Measurements from ENCODE around the gene OR5AU1. TPM values are rescaled to one million over a fixed set of nuclear protein-coding genes. Genes with fewer than 3 reads are reported as not detected.
"Not testable (repeated sequence)": the region's sequence is repeated elsewhere in the genome, so short reads cannot be mapped to it uniquely, and the experiment has no call there.

Gene OR5AU1
- total RNA-seq, 1 donor from 2014 or later: not detected

DNA sequence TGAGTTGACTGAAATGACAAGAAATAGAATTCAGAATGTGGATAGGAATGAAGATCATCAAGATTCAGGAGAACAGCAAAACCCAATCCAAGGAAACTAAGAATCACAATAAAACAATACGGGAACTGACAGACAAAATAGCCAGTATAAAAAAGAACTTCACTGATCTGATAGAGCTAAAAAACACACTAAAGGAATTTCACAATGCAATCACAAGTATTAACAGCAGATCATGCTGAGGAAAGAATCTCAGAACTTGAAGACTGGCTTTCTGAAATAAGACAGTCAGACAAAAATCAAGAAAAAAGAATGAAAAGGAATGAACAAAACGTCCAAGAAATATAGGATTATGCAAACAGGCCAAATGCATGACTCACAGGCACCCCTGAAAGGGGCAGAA lies 15.3 kb upstream of the OR5AU1 start:
- DNase-seq: no peak
- TF ChIP-seq, protein P1, sequence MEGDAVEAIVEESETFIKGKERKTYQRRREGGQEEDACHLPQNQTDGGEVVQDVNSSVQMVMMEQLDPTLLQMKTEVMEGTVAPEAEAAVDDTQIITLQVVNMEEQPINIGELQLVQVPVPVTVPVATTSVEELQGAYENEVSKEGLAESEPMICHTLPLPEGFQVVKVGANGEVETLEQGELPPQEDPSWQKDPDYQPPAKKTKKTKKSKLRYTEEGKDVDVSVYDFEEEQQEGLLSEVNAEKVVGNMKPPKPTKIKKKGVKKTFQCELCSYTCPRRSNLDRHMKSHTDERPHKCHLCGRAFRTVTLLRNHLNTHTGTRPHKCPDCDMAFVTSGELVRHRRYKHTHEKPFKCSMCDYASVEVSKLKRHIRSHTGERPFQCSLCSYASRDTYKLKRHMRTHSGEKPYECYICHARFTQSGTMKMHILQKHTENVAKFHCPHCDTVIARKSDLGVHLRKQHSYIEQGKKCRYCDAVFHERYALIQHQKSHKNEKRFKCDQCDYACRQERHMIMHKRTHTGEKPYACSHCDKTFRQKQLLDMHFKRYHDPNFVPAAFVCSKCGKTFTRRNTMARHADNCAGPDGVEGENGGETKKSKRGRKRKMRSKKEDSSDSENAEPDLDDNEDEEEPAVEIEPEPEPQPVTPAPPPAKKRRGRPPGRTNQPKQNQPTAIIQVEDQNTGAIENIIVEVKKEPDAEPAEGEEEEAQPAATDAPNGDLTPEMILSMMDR (IDR thresholded peaks at IDR 0.05; ENCODE audit: partially characterized antibody, unreplicated experiment): no peak
- H3K4me1 Mint-ChIP-seq (ENCODE audit: low read depth, unreplicated experiment): no peaks in the 10 kb centered on the region
- H3K36me3 Mint-ChIP-seq (ENCODE audit: unreplicated experiment): peaks cover 20% of the 10 kb centered on the region
- no peak overlapping the region for H3K4me3 Mint-ChIP-seq (ENCODE audit: unreplicated experiment)
- H3K9me3 Mint-ChIP-seq (ENCODE audit: unreplicated experiment): peaks cover 8% of the 10 kb centered on the region
- H3K27ac Mint-ChIP-seq (ENCODE audit: unreplicated experiment): no peak overlapping the region
- H3K27me3 Mint-ChIP-seq (ENCODE audit: unreplicated experiment): peaks cover 2% of the 10 kb centered on the region

DNA sequence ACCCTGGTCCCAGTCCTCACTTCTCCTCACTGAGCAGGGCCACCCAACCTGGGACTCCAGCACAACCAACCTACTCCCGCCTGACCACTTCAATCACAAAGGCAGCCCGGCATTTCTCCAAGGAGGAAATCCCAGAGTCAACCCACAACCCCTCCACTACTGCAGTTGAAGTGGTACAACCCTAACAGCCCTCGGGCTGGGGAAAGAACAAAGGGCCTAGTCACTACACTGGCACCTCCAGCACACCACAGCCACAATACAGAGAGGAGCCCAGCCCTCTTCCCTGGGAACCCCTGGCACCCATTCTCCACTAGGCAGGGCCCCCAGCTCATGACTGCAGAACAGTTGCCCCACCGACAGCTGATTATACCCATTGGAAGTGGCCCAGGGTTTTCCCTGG lies 13.7 kb upstream of the OR5AU1 start:
- TF ChIP-seq, protein P1 (IDR thresholded peaks at IDR 0.05; ENCODE audit: partially characterized antibody, unreplicated experiment): no peak
- Mint-ChIP-seq H3K4me3 (ENCODE audit: unreplicated experiment) (no peak overlapping the region), H3K27ac (ENCODE audit: unreplicated experiment) (no peak overlapping the region), H3K36me3 (ENCODE audit: unreplicated experiment) (peaks cover 20% of the 10 kb centered on the region), H3K27me3 (ENCODE audit: unreplicated experiment) (peaks cover 2% of the 10 kb centered on the region), H3K4me1 (ENCODE audit: low read depth, unreplicated experiment) (no peaks in the 10 kb centered on the region), H3K9me3 (ENCODE audit: unreplicated experiment) (peaks cover 8% of the 10 kb centered on the region)
- no peak for DNase-seq

DNA sequence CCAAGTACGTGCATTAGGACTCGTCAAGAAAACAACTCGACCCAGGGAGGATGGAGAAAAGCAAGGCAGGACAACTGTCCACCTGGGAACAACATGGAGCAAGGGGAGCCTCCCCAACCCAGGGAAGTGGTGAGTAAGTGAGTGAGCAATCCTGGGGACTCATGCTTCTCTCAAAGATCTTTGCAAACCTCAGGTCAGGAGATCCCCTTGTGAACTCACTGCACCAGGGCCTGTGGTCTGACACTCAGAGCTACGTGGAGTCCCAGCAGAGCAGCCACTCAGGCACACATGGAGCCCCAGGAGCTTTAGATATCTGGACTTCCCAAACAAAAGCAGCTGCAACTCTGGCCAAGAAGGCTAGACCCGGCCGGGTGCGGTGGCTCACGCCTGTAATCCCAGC lies 12.2 kb upstream of the OR5AU1 start:
- no peak for DNase-seq
- H3K36me3 Mint-ChIP-seq (ENCODE audit: unreplicated experiment): peaks cover 17% of the 10 kb centered on the region
- no peaks in the 10 kb centered on the region for H3K27me3 Mint-ChIP-seq (ENCODE audit: unreplicated experiment)
- H3K4me3 Mint-ChIP-seq (ENCODE audit: unreplicated experiment): no peak overlapping the region
- H3K27ac Mint-ChIP-seq (ENCODE audit: unreplicated experiment): no peak overlapping the region
- H3K9me3 Mint-ChIP-seq (ENCODE audit: unreplicated experiment): peaks cover 8% of the 10 kb centered on the region
- TF ChIP-seq, protein P1 (IDR thresholded peaks at IDR 0.05; ENCODE audit: partially characterized antibody, unreplicated experiment): no peak
- no peaks in the 10 kb centered on the region for H3K4me1 Mint-ChIP-seq (ENCODE audit: low read depth, unreplicated experiment)

DNA sequence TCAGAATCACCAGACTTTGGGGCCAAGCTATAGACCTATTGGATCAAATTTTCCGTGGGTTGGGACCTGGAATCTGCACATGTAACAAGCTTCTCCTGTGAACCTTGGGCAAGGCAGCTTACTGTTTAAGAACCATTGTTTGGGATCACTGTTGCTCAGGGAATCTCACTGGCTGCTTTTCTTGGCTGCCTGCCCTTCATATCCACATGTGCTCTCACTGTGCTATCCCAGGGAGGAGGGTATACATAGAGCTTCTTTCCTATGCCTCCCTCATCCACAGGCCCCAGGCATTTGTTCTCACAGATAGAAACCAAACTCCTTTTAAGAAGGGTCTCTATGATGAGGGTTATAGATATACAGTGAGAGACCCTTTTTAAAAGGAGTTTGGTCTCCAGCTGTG lies 9.8 kb upstream of the OR5AU1 start:
- H3K27ac Mint-ChIP-seq (ENCODE audit: unreplicated experiment); H3K9me3 Mint-ChIP-seq (ENCODE audit: unreplicated experiment); H3K4me3 Mint-ChIP-seq (ENCODE audit: unreplicated experiment); H3K4me1 Mint-ChIP-seq (ENCODE audit: low read depth, unreplicated experiment); H3K36me3 Mint-ChIP-seq (ENCODE audit: unreplicated experiment); H3K27me3 Mint-ChIP-seq (ENCODE audit: unreplicated experiment); DNase-seq: not testable (repeated sequence)

DNA sequence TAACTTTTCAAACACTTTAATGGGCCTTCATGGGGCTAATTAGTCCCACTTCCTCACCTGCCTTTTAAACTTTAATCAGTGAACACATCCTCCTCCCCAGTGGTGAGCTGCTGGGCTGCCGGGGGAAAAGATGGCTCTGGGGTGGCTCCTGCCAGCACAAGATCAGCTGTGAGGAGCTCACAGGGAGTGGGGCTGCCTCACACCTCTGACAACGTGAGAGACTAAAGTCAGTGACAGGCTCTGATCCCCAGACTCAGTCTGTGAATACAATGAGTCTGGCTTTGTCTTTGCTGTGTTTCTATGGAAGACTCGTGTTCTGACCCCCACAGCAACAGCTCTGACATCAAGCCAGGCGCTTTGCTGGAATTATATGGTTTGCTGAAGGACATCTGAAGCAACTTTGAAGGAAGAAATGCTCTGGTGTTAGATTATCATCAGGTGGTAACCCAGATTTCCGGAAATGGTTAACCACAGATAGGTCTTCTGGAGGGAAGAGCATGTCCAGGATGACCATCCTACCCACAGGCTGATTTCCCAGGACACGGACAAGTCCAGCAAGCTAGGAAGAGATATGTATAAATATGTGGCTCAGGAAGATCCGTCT lies 9.2 kb upstream of the OR5AU1 start:
- H3K27me3 Mint-ChIP-seq (ENCODE audit: unreplicated experiment); H3K4me3 Mint-ChIP-seq (ENCODE audit: unreplicated experiment); H3K27ac Mint-ChIP-seq (ENCODE audit: unreplicated experiment); H3K9me3 Mint-ChIP-seq (ENCODE audit: unreplicated experiment); H3K4me1 Mint-ChIP-seq (ENCODE audit: low read depth, unreplicated experiment); H3K36me3 Mint-ChIP-seq (ENCODE audit: unreplicated experiment); DNase-seq: not testable (repeated sequence)

DNA sequence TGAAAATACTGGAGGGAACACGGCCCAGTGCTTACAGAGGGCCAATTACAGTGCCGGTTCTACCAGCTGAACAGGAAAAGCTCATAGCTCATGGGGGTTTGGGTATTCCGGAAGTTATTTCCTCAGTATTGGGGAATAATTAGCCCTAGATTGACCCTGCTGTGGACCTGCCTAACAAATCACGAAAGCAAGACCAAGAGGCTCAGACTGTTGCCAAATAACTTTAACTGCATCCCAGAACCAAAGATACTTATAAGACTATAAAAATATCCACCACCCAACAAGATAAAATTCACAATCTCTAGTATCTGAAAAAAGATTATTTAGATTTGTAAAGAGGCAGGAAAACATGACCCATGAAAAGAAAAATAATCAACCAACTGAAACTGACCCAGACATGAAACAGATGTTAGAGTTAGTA lies 8.0 kb upstream of the OR5AU1 start:
- no peaks in the 10 kb centered on the region for H3K4me1 Mint-ChIP-seq (ENCODE audit: low read depth, unreplicated experiment)
- no peaks in the 10 kb centered on the region for H3K27me3 Mint-ChIP-seq (ENCODE audit: unreplicated experiment)
- no peak overlapping the region for H3K27ac Mint-ChIP-seq (ENCODE audit: unreplicated experiment)
- DNase-seq: no peak
- H3K4me3 Mint-ChIP-seq (ENCODE audit: unreplicated experiment): no peak overlapping the region
- TF ChIP-seq, protein P1 (IDR thresholded peaks at IDR 0.05; ENCODE audit: partially characterized antibody, unreplicated experiment): no peak
- H3K9me3 Mint-ChIP-seq (ENCODE audit: unreplicated experiment): peaks cover 2% of the 10 kb centered on the region
- H3K36me3 Mint-ChIP-seq (ENCODE audit: unreplicated experiment): no peaks in the 10 kb centered on the region
